ENCODE data around the gene TCF20.

TCF20 gene

GRCh38 chr22:42256930-42257329 is 13.5 kb downstream of the TCF20 start:
- no peak for DNase-seq

DNA sequence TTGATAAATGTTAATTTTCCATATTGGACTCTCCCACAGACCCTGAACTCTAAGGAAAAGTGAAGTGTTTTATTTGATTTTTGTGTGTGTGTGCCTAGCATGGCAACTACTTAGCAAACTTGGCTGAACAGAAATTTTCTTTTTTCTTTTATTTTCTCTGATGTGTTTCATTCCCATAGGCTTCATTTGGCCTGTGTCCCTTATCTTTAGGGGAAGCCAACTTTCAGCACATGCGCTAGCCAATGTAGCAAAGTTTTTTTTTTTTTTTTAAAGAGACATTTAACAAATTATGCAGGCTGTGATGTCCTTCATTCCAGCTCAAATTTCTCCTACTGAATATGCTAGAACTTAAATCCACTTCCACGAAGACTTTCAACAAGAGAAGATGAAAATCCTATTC is 14.2 kb downstream of the TCF20 start:
- no peak for DNase-seq

GRCh38 chr22:42249831-42250230 is 20.6 kb downstream of the TCF20 start:
- DNase-seq = no peak

- no peak for DNase-seq
These were observed 21.5 kb downstream of the TCF20 start for GRCh38 chr22:42248995-42249394.

- no peak for DNase-seq
These were observed 22.9 kb downstream of the TCF20 start for GRCh38 chr22:42247596-42247995.

GRCh38 chr22:42243802-42244060 is 26.7 kb downstream of the TCF20 start:
- DNase-seq = no peak

GRCh38 chr22:42236848-42237247 is 33.6 kb downstream of the TCF20 start:
- DNase-seq = no peak

- DNase-seq = no peak
These were observed 34.2 kb downstream of the TCF20 start for GRCh38 chr22:42236268-42236667.

DNA sequence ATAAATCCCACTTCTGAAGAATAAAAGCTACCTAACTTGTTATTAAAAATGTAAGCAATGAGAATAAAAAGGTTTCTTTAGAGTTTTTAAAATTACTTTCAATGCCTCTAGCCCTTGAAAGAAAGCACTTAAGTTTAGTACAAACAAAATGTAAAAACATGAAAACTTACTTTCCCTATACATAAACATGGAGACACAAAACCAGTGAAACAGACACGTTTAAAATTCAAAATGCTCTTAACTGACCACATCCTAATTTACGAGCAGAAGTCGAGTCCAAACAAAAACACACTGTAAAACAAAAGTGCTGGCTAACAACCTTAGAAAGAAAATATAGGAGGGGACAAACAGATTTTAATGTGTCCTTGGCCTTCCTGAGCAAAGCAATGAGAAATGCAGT is 36.6 kb downstream of the TCF20 start:
- no peak for DNase-seq

- no peak for DNase-seq
These were observed 38.5 kb downstream of the TCF20 start for GRCh38 chr22:42231929-42232328.

- no peak for DNase-seq
These were observed 40.9 kb downstream of the TCF20 start for GRCh38 chr22:42229455-42230149.

- DNase-seq = no peak
These were observed 42.0 kb downstream of the TCF20 start for GRCh38 chr22:42228483-42228882.

DNA sequence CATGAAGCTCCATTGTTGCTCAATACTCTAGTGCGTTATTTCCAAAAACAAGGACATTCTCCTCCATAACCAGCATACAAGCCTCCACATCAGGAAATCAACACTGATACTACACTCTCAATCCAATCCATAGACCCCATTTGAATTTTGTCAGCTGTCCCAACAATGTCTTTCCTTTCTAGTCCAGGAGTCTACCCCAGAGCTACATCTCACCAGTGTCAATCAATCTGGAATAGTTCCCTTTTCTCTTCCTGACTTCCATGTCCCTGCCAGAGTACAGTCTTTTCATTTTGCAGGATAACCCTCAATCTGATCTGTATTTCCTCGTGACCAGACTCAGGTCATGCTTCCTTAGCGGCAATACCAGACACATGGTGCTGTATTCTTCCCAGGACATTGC is 43.0 kb downstream of the TCF20 start:
- no peak for DNase-seq

DNA sequence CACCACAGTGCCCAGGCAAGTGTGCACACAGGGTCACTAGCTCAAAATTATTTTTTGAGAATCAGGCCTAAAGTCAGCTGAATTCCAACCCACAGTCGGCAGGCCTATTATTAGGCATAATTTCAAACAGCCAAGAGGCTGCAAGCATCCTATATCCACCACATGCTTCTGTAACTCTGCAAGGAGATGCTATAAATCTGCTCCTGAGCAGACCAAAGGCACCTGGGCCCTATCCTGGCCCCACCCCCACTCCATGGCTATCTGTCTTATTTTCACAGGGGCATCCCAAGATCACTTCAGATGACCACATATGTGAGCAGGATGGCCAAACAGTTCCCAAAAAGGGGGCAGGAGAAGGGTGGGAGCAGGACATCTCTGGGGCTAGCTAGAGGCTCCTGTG is 44.6 kb downstream of the TCF20 start:
- no peak for DNase-seq

DNA sequence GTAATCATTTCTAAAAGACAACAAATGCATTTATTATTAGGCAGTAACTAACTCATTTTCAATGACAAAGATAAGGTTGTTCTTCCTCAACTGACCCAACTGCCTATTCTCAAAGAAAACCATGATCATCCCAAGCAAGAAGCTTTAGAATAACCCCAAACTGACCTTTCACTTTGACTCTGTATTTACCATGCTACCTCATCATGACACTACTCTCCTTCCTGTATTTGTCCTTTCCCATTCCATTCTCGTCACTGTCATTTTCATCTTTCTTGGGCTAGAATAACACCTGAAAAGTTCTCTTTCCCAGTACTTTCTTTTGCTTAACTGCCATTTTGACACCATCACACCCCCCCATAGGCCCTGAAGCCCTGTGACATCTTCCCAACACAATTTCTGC is 48.3 kb downstream of the TCF20 start:
- DNase-seq = no peak
